Measurements from ENCODE around the gene SMCHD1.

DNA sequence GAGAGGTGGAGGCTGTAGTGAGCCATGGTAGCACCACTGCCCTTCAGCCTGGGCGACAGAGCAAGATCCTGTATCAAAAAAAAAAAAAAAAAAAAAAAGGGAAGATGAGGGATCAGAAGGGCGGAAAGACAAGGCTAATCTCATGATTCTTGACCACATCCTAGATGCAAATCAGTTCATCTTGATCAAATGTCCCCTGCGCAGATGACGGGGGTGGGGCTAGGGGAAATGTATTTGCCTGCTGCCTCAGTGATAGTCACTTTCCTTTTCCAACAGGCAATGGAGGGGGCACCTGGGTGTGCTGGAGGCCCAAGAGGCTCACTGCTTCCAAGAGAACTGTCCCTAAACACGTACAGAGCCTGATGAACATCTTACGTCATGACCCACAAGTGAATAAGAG is 187.6 kb downstream of the SMCHD1 start:
- TF ChIP-seq CTCF (IDR thresholded peaks at IDR 0.05 in 2 of 3, conservative IDR thresholded peaks at IDR 0.05 in 1 of 3; ENCODE audit: borderline replicate concordance in 1 of 3, insufficient read depth in 1 of 3, low read depth in 2 of 3, low read length in 2 of 3) (no peak), EZH2phosphoT487 (IDR thresholded peaks at IDR 0.05; ENCODE audit: borderline replicate concordance) (no peak), EZH2 (IDR thresholded peaks at IDR 0.05) (no peak), POLR2A (IDR thresholded peaks at IDR 0.05; ENCODE audit: borderline replicate concordance, extremely low read depth, insufficient read depth, insufficient read length) (no peak), CEBPB (IDR thresholded peaks at IDR 0.05; ENCODE audit: low read depth) (no peak), SP1 (IDR thresholded peaks at IDR 0.05; ENCODE audit: low read depth) (no peak), MAX (IDR thresholded peaks at IDR 0.05) (no peak), SRF (IDR thresholded peaks at IDR 0.05; ENCODE audit: low read depth) (no peak), JUND (IDR thresholded peaks at IDR 0.05) (no peak), RAD21 (IDR thresholded peaks at IDR 0.05; ENCODE audit: low read depth) (no peak), YY1 (IDR thresholded peaks at IDR 0.05; ENCODE audit: extremely low read depth, insufficient replicate concordance, low read depth, low read length) (no peak)
